ENCODE data around the gene TNIK.
A peak's percentile ranks its signal among the peaks of the same experiment; 100 is the strongest.
"Not testable (repeated sequence)": the region's sequence is repeated elsewhere in the genome, so short reads cannot be mapped to it uniquely, and the experiment has no call there.

Gene TNIK

DNA sequence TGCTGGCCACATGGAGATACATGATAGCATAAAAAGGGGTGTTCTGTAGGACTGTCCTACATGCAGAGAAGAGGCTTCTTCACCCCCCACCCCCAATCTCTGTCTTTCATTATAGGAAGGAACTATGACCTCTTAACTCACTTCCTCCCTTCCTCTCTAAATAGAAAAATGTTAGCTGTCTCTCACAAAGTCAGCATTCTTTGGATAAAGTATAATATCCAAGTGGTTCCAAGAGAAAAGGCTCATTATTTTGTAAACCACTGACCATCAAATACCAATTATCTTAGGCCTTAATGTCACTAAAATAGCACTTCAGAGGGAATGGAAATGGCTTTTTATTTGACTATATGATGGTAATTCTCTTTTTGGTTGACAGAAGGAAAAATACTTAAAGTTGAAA is 338.4 kb downstream of the TNIK start:
- H3K4me3 ChIP-seq (ENCODE audit: low read depth, low read length) = no peak overlapping the region
- TF ChIP-seq CTCF (conservative IDR thresholded peaks at IDR 0.05; ENCODE audit: low read depth, low read length) = no peak
- no peak for DNase-seq (ENCODE audit: low read depth)

DNA sequence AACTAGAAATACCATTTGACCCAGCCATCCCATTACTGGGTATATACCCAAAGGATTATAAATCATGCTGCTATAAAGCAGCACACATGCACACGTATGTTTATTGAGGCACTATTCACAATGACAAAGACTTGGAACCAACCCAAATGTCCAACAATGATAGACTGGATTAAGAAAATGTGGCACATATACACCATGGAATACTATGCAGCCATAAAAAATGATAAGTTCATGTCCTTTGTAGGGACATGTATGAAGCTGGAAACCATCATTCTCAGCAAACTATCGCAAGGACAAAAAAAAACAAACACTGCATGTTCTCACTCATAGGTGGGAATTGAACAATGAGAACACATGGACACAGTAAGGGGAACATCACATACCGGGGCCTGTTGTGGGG is 340.8 kb downstream of the TNIK start:
- H3K4me3 ChIP-seq (ENCODE audit: low read depth, low read length); DNase-seq (ENCODE audit: low read depth): not testable (repeated sequence)

GRCh38 chr3:171118993-171119392 is 341.2 kb downstream of the TNIK start:
- not testable (repeated sequence) for DNase-seq (ENCODE audit: low read depth); H3K4me3 ChIP-seq (ENCODE audit: low read depth, low read length)

- TF ChIP-seq CTCF (conservative IDR thresholded peaks at IDR 0.05; ENCODE audit: low read depth, low read length) = no peak
- H3K4me3 ChIP-seq (ENCODE audit: low read depth, low read length) = no peak overlapping the region
- DNase-seq (ENCODE audit: low read depth) = no peak
These were observed 343.3 kb downstream of the TNIK start for GRCh38 chr3:171116824-171117395.

DNA sequence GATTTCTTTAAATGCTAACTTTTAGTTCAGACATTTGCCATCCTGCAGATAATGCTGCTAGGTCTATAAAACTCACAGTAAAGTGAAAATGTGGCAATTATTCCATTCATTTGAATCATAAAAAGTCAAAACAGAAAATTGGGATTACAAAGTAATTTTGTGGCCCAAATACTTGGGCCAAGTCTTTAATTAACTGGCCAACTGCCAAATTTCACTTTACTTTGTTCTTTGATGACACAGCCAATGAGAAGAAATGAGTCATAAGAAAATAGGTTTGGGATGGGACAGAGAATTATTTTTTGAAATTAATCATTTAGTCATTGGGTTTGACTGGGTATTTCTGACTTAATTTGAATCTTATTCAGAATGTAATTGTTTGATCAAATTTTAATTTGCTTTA is 343.8 kb downstream of the TNIK start:
- no peak overlapping the region for H3K4me3 ChIP-seq (ENCODE audit: low read depth, low read length)
- DNase-seq (ENCODE audit: low read depth) = no peak
- no peak for TF ChIP-seq CTCF (conservative IDR thresholded peaks at IDR 0.05; ENCODE audit: low read depth, low read length)

GRCh38 chr3:171115667-171116066 is 344.5 kb downstream of the TNIK start:
- no peak overlapping the region for H3K4me3 ChIP-seq (ENCODE audit: low read depth, low read length)
- TF ChIP-seq CTCF (conservative IDR thresholded peaks at IDR 0.05; ENCODE audit: low read depth, low read length) = no peak
- no peak for DNase-seq (ENCODE audit: low read depth)

DNA sequence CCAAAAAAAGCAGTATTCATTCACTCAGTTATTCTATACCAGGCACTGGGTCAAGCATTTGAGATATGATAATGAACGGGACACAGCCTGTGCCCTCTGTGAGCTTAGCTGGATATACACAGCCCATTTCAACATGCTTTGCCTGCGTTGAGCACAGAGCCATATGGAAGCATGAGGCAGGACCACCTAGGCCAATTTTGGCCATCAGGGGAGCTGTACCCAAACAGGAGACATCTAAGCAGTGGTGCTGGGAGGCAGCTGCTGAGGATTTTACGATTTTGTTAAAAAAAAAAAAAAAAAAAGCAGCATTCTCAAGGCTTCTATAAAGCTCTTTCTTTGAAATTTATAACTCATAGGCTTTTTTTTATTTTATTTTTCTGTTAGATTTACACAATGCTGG is 346.5 kb downstream of the TNIK start:
- no peak overlapping the region for H3K4me3 ChIP-seq (ENCODE audit: low read depth, low read length)
- no peak for DNase-seq (ENCODE audit: low read depth)
- TF ChIP-seq CTCF (conservative IDR thresholded peaks at IDR 0.05; ENCODE audit: low read depth, low read length) = peak; percentile 42

- H3K4me3 ChIP-seq (ENCODE audit: low read depth, low read length) = no peak overlapping the region
- no peak for DNase-seq (ENCODE audit: low read depth)
- no peak for TF ChIP-seq CTCF (conservative IDR thresholded peaks at IDR 0.05; ENCODE audit: low read depth, low read length)
These were observed 349.5 kb downstream of the TNIK start for GRCh38 chr3:171110715-171111114.

Measured in choroid plexus epithelial cell (primary cell).